ENCODE data around the gene MARCOL. TPM values are rescaled to one million over a fixed set of nuclear protein-coding genes. Genes with fewer than 3 reads are reported as not detected.

MARCOL gene, protein sequence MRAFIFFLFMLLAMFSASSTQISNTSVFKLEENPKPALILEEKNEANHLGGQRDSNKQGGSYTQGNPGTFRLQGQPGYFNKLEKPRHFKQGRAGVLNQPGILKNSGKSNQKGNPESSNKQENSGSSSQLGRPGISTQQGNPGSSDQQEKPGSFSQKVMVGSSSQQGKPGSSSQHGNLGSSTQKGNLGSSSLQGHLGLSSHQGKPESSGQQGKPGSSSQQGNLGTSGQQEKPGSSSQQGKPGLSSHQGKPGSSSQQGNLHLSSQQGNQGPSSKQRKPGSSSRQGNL
- not detected for total RNA-seq

DNA sequence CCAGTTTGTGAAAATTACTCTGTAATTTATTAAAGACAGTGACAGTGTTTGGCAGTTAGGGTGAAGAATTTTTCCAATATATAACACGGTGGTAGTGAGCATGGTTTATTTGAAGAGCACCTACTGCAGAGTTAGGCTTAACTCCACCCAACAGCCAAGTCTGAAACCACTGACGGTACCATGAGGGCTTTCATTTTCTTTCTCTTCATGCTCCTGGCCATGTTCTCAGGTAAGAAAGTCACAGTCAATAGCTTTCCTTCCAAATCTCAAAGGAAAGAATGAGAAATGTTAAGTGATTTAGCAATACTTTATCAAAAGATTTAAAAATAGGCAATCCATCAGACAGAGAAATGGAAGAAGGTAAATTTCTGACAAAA lies at the start of gene MARCOL:
Gene MARCOL (plus strand): TSS at position 108 of the 377 bp plus-strand sequence. CDS start 73 bp downstream, at position 181.
- ATAC-seq (no peak), DNase-seq (ENCODE audit: low spot score) (no peak)
- intact Hi-C loops (cut with DNase I): no loop called here

DNA sequence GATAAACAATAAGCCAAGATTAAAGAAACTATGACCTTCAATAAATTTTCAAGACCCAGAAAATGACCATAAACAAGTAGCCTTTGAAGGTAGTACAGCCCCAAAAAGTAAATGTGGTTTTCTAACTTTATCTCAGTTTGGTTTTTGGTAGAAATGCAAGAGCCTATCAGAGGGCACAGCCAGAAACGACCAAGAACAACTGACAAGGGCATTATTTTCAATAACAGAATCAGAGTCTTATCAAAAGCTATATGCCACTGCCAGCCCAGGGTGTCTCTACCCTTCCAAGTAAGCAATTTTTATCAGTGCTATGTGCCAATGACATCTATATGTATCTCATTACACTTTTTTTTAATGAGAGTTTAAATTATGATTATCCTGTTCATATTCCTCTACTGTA lies 47.3 kb upstream of the MARCOL start:
- intact Hi-C loops (cut with DNase I): no loop called here

DNA sequence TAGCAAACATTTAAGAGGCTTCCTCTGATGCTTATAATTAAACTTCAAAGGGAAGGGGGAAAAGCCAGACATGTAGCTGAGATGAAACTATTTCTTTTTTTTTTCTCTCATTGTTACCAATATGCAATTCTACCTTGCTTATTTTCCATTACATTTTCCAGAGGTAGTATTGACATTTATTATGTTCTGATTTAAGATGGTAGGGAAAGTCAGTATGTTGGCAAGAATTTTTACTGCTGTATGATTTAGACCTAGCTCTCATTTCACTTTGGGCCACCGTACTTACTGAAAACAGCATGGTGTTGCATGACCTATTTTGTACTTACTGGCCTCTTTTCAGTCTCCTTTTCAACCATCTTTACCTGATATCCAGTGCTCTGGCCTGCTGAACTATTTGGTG lies 45.1 kb upstream of the MARCOL start:
- no peak for DNase-seq (ENCODE audit: low spot score)
- ATAC-seq: no peak
- intact Hi-C loops (cut with DNase I): no loop called here

More for the DNA sequence above, 47.3 kb upstream of the MARCOL start:
- no peak for DNase-seq (ENCODE audit: low spot score)
- no peak for ATAC-seq

DNA sequence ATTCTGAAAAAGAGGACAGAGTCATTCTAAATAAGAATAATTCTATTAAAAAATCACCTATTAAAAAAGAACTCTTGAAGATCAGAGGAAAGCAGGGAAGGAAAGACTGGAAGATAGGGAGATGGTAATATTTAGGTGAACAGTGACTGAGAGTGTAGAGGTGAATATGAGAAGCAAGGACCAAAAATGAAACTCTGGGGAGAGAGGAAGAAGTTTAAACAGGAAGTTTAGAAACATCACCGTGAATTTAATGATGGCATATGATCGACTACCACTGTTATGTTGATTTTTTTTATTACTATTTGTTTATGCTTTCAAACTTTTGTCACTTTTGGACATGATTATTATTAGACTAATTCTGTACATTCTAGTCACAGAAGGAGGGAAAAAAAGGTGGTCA lies 37.2 kb upstream of the MARCOL start:
- no peak for ATAC-seq
- no peak for DNase-seq (ENCODE audit: low spot score)
- intact Hi-C loops (cut with DNase I): no loop called here

DNA sequence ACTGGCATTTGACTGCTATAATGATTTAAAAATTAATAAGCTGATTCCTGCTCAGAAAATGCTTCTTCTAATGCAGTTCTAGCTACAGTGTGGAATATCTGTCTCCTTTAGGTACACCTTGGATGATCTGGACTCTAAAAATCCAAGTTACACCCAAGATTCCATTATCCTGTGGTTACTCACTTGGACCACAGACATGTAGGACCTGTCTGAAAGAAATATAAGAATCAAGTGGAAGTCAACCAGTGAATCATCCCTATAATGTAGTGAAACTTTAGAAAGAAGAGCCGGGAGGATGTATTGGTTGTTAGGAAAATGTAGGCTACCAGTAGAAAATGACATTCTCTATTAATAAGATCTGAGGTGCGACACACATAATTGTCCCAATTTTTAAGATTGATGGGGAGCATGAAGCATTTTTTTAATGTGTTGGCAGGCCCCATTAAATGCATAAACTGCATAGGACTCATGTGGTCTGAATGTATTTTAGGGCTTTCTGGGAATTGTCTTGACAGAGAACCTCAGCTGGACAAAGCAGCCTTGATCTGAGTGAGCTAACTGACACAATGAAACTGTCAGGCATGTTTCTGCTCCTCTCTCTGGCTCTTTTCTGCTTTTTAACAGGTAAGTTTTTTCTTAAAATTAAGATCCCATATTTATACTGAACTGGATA lies 35.7 kb upstream of the MARCOL start, which contains the start of gene SPINK6:
Gene SPINK6 (plus strand): TSS at position 512 of the 673 bp plus-strand sequence. CDS start 55 bp downstream, at position 567.
- DNase-seq (ENCODE audit: low spot score): no peak
- no peak for ATAC-seq
- intact Hi-C loops (cut with DNase I): no loop called here

DNA sequence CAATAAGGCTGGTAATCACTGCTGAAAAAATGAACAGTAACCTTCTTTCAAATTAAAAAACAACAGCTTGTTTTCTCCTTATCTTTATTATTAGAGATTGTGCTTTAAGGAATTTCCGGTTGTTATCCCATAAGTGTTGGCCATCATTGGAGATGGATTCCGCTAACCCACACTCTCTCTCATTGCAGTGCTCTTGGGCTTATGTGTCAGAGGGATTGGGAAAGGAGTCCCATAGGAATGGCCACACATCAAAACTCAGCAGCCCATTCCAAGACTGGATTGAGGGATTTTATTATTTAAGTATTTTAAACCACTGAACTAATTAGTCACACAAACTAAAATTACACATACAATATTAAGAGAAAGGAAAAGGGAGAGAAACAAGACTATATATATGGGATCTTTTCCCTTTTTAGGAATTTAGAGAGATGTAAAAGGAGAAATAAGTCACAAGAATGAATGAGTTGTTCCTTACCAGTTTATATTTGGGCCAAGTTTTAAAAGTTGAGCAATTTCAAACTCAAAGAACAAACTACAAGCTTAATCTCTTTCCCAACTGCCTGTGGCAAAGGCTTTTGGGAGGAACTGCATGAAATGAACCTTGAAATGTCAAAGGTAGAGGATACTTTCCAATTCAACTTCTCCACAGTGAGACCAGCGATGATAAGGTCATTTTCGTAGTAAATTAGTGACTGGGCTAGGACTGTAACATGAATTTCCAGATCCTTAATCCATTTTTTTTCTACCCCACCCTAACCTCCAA lies 33.1 kb upstream of the MARCOL start:
- ATAC-seq (peak; percentile 17), DNase-seq (ENCODE audit: low spot score) (no peak)
- intact Hi-C loops (cut with DNase I): no loop called here

DNA sequence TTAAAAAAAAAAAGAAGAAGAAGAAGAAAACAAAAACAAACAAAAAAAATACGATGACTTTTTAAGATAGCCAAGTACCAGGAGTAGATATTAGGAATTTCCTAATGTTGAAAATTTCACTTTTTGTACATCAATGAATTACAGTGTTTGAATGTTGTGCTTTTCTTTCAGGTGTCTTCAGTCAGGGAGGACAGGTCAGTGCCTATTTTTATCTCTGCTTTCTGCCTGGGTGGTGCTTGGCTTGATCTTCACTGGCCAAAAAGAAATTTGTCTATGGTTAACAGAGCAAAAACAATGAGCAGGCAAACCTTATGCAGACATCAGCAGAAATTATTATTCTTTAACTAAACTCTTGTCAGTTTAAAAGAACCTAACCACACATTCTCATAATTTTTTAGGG lies 32.5 kb upstream of the MARCOL start:
- intact Hi-C loops (cut with DNase I): no loop called here
- no peak for ATAC-seq
- DNase-seq (ENCODE audit: low spot score): no peak

DNA sequence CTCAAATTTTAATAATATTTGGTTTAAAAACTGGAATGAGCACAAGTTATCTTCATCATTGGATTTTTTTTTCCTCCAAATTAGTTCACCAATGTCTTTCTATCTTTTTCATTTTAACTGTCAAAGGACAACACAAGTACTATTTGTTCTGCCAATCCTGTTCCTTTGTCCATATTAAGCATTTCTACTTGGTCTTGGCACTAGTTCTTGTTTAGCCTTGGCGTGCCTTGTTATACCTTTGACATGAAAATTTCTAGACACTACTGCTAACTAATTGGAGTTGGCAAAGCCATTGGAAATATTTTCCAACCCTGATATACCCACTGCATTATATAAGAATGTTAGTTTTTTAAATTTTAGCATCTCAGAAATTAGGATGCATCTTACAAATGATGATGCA lies 31.7 kb upstream of the MARCOL start:
- DNase-seq (ENCODE audit: low spot score): no peak
- intact Hi-C loops (cut with DNase I): no loop called here
- no peak for ATAC-seq

DNA sequence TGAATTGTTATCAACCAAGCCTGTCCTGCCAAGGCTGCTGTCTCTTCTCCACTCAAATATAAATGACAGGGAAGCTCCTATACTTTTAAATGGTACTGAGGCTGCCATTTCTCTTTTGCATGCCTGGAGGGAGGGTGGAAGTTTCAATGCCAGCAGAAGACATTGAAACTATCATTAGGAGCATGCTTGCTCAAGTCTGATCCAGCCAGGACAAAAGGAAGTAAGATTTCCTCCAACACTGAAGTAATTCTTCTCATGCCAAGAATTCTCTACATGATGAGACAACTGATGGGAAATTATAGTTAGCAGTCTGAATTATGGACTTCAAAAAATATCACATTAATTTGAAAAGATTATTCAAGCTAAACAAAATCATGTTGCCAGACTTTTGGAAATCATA lies 30.1 kb upstream of the MARCOL start:
- ATAC-seq (no peak), DNase-seq (ENCODE audit: low spot score) (no peak)
- intact Hi-C loops (cut with DNase I): no loop called here

DNA sequence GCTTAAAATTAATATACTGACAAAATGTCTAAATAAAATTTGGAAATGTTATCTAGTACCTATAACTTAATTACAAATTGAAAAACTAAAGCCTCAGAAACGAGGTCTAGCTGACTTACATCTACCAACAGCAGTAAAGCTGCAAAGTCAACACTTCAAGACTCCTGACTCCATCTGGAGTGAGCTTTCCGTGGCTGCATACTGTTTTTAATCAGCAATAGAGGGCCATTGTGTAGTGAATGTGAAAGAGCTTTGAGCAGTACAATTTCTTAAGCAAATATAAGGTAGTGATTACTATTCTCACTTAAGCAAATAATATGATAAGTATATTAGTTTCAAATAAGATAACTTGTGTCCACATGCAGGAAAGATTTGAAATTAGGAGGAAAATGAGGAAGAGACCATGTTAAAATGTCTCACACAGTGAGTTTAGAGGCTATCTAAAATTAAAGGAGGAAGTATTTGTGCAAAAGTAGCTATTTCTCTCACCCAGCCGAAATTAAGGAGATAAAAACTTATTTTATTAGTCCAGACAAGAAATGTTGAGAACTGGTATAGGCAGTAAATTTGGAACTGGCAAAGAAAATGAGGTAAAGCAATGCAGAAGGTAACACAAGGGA lies 29.1 kb upstream of the MARCOL start:
- DNase-seq (ENCODE audit: low spot score) (no peak), ATAC-seq (no peak)
- intact Hi-C loops (cut with DNase I): no loop called here

DNA sequence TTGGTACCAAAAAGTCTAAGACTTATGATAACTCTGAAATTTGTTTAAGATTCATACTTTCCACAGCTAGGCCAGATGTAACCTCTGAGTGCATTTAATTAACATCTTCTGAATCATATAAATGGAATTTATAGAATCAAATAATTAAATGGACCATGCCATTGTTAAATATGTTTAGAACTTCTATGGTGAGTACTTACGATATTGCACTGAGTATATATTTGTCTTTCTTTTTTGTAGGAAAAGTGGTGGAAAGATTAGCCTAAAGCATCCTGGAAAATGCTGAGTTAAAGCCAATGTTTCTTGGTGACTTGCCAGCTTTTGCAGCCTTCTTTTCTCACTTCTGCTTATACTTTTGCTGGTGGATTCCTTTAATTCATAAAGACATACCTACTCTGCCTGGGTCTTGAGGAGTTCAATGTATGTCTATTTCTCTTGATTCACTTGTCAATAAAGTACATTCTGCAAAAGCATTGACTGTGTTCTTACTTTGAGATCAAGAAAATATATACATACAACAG lies 23.6 kb upstream of the MARCOL start:
- intact Hi-C loops (cut with DNase I): no loop called here
- DNase-seq (ENCODE audit: low spot score) (no peak), ATAC-seq (no peak)

DNA sequence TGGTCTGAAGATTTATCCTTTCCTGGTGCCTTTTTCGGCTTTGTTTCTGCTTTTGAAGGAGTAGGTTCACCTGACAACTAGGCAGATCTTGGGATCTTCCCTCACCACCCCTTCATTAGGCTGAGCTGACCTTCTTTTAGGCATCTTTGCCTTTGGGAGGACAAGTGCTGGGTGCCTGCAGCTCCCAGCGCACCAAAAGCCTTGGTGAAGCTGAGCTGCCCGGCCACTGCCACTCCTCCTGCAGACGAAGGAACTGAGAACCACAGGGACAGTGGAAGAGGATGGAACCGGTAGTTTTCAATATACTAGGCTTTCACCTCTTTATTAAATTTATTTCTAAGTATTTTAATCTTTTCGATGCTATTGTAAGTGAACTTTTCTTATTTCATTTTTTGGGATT lies 16.8 kb upstream of the MARCOL start:
- ATAC-seq (no peak), DNase-seq (ENCODE audit: low spot score) (no peak)
- intact Hi-C loops (cut with DNase I): no loop called here

DNA sequence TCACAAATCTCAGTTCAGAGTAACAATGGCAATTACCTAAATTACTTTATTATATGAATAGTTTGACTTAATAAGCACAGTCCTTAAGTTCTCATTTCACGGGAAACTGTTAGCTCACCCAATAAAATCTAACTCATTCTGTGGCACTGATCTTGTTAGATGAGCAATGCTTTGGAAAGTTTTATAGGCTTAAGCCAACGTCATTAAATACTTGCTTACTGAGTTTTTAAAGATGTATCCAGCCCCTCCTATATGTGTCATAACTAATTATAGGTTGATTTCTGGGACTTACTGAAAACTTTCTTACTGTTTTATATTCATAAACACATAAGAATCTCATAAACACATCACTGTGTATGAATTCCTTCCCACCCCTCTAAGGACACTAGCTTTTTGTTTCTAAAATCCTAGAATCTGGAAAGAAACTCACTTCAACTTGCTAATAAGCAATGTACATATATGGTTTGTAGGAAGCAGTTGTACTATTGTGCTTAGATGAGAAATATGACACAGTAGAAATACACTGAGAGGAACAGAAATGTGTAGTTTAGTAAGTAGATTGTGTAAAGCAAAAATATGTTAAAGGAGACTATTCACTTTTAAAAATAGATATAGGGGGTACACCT lies 14.1 kb upstream of the MARCOL start:
- DNase-seq (ENCODE audit: low spot score) (no peak), ATAC-seq (no peak)
- intact Hi-C loops (cut with DNase I): no loop called here

DNA sequence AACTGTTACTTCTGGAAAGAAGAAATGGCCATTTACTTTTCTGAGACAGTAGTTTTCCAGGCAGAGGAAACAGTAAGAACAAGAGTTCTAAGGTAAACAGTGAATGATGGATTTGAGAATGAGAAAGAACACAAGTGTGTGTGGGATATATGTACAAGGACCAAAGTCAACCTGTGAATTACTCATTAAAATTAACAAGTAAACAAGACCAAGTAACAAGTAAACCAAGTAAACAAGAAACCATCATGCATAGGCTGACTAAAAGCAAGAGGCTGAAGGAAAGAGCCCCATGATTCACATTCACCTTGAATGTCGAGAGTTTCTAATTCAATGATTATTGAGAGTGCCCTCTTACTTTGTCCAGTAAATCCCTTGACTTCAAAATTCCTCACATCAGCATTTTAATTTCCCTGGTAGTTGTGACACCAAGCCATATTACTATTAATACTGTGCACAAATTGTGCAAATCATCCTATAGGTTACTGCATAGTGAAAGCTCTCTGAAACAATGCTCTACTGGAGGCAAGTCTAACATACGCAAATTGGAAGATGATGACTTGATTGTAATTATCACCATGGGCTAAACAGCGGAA lies 9.8 kb upstream of the MARCOL start:
- ATAC-seq (no peak), DNase-seq (ENCODE audit: low spot score) (no peak)

DNA sequence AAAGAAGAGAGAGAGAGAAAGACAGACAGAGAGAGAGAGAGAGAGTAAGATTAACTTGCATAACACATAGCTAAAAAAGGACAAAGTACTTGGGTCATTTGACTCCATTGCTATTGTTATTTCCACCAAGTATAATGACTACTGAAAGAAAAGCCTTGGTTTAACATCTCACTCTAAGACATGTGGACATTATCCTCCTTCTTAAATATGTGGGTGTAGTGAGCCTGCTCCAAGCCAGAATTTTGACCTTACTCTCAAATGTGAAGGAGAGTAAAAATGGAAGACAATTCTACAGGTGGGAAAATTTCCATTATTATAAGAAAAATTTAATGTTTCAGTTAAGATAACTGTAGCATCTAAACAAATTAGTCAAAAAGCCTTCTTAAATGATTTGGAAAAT lies 8.5 kb upstream of the MARCOL start:
- ATAC-seq: no peak
- no peak for DNase-seq (ENCODE audit: low spot score)
- intact Hi-C loops (cut with DNase I): no loop called here

More for the DNA sequence above, 9.8 kb upstream of the MARCOL start:
- intact Hi-C loops (cut with DNase I): no loop called here

DNA sequence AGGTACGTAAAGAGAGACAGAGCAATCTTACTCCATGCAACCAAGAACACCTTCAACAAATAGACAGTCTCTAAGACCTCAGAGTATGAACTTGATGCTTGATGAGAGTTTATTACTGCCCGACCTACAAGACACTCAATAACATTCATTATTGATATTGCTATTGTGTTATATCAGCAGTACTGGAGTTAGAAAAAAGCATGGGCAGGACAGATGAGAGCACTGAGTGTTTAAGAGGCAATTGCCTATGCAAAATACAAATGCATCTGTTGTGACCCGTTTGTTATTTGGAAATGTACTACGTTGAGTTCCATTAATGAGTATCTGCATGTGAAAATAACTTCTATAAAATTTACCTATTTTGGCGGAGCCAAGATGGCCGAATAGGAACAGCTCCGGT lies 8.1 kb upstream of the MARCOL start:
- no peak for DNase-seq (ENCODE audit: low spot score)
- intact Hi-C loops (cut with DNase I): no loop called here
- ATAC-seq: no peak

DNA sequence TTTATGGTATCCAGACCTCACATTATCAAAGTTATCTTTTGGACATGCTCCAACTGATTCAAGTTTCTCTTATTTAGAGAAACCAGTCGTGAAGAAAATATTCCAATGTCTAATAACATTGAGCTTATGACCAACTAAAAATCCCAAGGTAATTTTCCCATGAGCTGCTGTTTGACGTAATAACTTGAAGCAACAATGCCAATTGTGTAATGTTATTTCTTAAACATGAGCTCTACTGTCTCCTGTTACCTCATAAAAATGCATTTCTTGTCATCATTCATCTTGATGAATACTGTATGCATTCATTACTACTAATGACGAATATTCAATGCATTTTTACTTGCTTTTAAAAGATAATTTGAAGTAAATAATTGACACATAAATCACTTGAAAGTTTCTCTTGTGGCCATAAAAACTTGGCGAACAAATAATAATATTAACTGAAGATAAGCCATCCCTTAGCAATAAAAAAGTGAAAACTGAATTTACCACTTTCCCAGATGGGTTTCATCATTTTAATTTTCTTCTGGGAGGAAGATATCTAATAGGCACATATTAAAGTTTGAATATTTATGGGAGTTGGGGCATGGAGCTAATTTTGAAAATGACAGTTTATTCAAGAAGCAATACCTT lies 424 bp upstream of the MARCOL start:
- DNase-seq (ENCODE audit: low spot score): no peak
- ATAC-seq: no peak
- intact Hi-C loops (cut with DNase I): no loop called here

DNA sequence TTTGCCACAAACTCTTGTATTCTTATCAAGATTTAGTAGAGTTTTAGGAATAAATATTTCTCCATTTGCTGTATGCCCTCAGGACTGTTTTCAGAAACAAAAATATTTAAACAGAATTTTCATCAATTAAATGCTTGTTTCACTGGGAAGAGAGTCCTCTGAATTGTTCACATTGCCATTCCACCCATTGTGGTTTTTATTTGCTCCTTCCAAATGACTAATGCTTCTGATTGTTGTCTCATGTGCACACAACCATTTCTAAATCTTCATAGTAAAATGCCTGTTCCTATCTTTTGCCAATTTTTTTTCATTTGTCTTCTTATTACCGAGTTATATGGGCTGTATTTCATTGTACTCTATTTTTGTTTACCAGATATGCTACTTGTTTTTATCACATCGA lies 10.6 kb downstream of the MARCOL start:
- DNase-seq (ENCODE audit: low spot score) (no peak), ATAC-seq (no peak)
- intact Hi-C loops (cut with DNase I): no loop called here

Data from sciatic nerve (tissue), 2 donors.